ENCODE data around the gene HPSE2.

HPSE2 gene

DNA sequence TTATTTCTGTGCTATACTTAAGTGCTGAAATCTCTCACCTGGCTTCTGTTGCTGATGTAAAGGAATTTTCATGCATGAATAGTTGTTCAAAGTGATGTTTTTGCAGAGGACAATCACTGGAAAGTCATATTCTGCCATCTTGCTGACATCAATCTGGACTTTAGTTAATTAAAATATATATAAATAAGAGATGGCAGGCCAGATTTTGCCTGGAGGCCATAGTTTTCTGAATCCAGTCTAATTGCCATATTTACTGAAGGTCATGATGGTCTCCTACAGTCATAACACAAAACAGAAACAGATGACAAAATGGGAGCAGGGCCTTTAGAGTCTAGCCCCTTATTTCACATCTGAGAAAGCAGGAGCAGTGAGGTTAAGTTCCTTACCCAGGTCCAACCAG lies 228.2 kb downstream of the HPSE2 start:
- Histone ChIP-seq H3K27me3 (ENCODE audit: insufficient read depth, low read length, poor library complexity) (no peaks in the 10 kb centered on the region), H3K79me2 (ENCODE audit: insufficient read depth, low read length) (no peaks in the 10 kb centered on the region), H3K4me2 (ENCODE audit: insufficient read depth, low read length) (no peak overlapping the region), H3K9ac (ENCODE audit: low read depth, low read length) (no peak overlapping the region), H2AFZ (ENCODE audit: low read depth, low read length) (no peak overlapping the region), H3K9me3 (ENCODE audit: insufficient read depth, low read length, severe bottlenecking) (peaks cover 11% of the 10 kb centered on the region), H3K4me3 (ENCODE audit: low read depth in 1 of 2, low read length in 2 of 2) (no peak overlapping the region), H3K27ac (ENCODE audit: low read length) (no peak overlapping the region), H3K36me3 (ENCODE audit: insufficient read depth, low read length) (no peaks in the 10 kb centered on the region), H3K4me1 (ENCODE audit: insufficient read depth, low read length) (no peaks in the 10 kb centered on the region), H4K20me1 (ENCODE audit: insufficient read depth, low read length) (no peaks in the 10 kb centered on the region)
- TF ChIP-seq, protein P1, sequence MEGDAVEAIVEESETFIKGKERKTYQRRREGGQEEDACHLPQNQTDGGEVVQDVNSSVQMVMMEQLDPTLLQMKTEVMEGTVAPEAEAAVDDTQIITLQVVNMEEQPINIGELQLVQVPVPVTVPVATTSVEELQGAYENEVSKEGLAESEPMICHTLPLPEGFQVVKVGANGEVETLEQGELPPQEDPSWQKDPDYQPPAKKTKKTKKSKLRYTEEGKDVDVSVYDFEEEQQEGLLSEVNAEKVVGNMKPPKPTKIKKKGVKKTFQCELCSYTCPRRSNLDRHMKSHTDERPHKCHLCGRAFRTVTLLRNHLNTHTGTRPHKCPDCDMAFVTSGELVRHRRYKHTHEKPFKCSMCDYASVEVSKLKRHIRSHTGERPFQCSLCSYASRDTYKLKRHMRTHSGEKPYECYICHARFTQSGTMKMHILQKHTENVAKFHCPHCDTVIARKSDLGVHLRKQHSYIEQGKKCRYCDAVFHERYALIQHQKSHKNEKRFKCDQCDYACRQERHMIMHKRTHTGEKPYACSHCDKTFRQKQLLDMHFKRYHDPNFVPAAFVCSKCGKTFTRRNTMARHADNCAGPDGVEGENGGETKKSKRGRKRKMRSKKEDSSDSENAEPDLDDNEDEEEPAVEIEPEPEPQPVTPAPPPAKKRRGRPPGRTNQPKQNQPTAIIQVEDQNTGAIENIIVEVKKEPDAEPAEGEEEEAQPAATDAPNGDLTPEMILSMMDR (IDR thresholded peaks at IDR 0.05; ENCODE audit: borderline replicate concordance, extremely low read depth, low read length, poor library complexity, severe bottlenecking) = no peak
- no peak for TF ChIP-seq EZH2 (IDR thresholded peaks at IDR 0.05; ENCODE audit: borderline replicate concordance, low read depth, low read length, severe bottlenecking)
- DNase-seq (no peak), ATAC-seq (ENCODE audit: insufficient read depth, low read depth) (no peak)

DNA sequence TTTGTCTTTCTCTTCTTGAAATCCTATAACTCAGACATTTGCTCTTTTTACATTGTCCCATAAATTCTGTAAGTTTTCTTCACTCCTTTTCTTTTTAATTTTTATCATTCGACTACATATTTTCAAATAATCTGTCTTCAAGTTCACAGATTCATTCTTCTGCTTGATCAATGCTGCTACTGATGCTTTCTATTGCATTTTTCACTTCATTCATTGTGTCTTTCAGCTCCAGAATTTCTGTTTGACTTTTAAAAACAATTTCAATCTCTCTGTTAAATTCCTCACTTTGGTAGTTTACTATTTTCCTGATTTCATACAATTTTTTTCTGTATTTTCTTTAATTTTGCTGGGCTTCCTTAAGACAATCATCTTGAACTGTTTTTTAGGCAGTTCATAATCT lies 230.4 kb downstream of the HPSE2 start:
- DNase-seq = no peak
- Histone ChIP-seq H4K20me1 (ENCODE audit: insufficient read depth, low read length) (no peaks in the 10 kb centered on the region), H3K4me3 (ENCODE audit: low read depth in 1 of 2, low read length in 2 of 2) (no peak overlapping the region), H3K27ac (ENCODE audit: low read length) (no peak overlapping the region), H3K9ac (ENCODE audit: low read depth, low read length) (no peak overlapping the region), H3K36me3 (ENCODE audit: insufficient read depth, low read length) (no peaks in the 10 kb centered on the region), H3K27me3 (ENCODE audit: insufficient read depth, low read length, poor library complexity) (no peaks in the 10 kb centered on the region), H3K4me1 (ENCODE audit: insufficient read depth, low read length) (no peaks in the 10 kb centered on the region), H3K4me2 (ENCODE audit: insufficient read depth, low read length) (no peak overlapping the region), H2AFZ (ENCODE audit: low read depth, low read length) (no peak overlapping the region), H3K79me2 (ENCODE audit: insufficient read depth, low read length) (no peaks in the 10 kb centered on the region), H3K9me3 (ENCODE audit: insufficient read depth, low read length, severe bottlenecking) (peaks cover 11% of the 10 kb centered on the region)
- no peak for ATAC-seq (ENCODE audit: insufficient read depth, low read depth)
- TF ChIP-seq EZH2 (IDR thresholded peaks at IDR 0.05; ENCODE audit: borderline replicate concordance, low read depth, low read length, severe bottlenecking) = no peak
- TF ChIP-seq, protein P1 (IDR thresholded peaks at IDR 0.05; ENCODE audit: borderline replicate concordance, extremely low read depth, low read length, poor library complexity, severe bottlenecking) = no peak

DNA sequence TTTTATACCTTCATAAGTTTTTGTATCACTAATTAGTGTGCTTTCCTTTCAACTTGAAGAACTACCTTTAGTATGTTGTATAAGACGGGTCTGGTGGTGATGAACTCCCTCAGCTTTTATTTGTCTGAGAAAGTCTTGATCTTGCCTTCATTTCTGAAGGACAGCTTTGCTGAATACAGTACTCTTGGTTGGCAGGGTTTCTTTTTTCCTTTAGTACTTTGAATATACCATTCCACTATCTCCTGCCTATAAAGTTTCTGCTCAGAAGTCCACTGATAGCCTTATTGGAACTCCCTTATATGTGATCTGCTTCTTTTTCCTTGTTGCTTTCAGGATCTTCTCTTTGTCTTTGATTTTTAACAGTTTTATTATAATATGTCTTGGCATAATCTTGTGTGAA lies 230.9 kb downstream of the HPSE2 start:
- Histone ChIP-seq H3K36me3 (ENCODE audit: insufficient read depth, low read length) (no peaks in the 10 kb centered on the region), H4K20me1 (ENCODE audit: insufficient read depth, low read length) (no peaks in the 10 kb centered on the region), H3K4me2 (ENCODE audit: insufficient read depth, low read length) (no peak overlapping the region), H3K27me3 (ENCODE audit: insufficient read depth, low read length, poor library complexity) (no peaks in the 10 kb centered on the region), H2AFZ (ENCODE audit: low read depth, low read length) (no peak overlapping the region), H3K27ac (ENCODE audit: low read length) (no peak overlapping the region), H3K9me3 (ENCODE audit: insufficient read depth, low read length, severe bottlenecking) (peaks cover 11% of the 10 kb centered on the region), H3K9ac (ENCODE audit: low read depth, low read length) (no peak overlapping the region), H3K4me3 (ENCODE audit: low read depth in 1 of 2, low read length in 2 of 2) (no peak overlapping the region), H3K4me1 (ENCODE audit: insufficient read depth, low read length) (no peaks in the 10 kb centered on the region), H3K79me2 (ENCODE audit: insufficient read depth, low read length) (no peaks in the 10 kb centered on the region)
- DNase-seq (no peak), ATAC-seq (ENCODE audit: insufficient read depth, low read depth) (no peak)
- TF ChIP-seq, protein P1 (IDR thresholded peaks at IDR 0.05; ENCODE audit: borderline replicate concordance, extremely low read depth, low read length, poor library complexity, severe bottlenecking) = no peak
- TF ChIP-seq EZH2 (IDR thresholded peaks at IDR 0.05; ENCODE audit: borderline replicate concordance, low read depth, low read length, severe bottlenecking) = no peak

DNA sequence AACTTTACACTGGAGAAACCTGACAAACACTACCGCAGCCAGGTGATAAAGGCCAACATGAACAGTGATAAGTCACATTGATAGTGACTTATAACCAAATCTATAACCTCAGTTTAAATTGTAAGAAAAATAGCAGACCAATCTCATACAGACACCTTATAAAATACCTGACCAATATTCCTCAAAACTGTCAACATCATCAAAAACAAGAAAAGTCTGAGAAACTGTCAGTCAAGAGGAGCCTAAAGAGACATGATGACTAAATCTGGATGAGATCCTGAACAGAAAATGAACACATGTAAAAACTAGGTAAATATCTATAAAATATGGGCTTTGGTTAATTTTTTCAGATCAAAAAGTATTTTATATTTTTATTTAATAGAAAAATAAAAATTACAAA lies 233.3 kb downstream of the HPSE2 start:
- H3K4me3 ChIP-seq (ENCODE audit: low read depth in 1 of 2, low read length in 2 of 2) = no peak overlapping the region
- TF ChIP-seq EZH2 (IDR thresholded peaks at IDR 0.05; ENCODE audit: borderline replicate concordance, low read depth, low read length, severe bottlenecking) = no peak
- TF ChIP-seq, protein P1 (IDR thresholded peaks at IDR 0.05; ENCODE audit: borderline replicate concordance, extremely low read depth, low read length, poor library complexity, severe bottlenecking) = no peak

More for the DNA sequence above, 233.3 kb downstream of the HPSE2 start:
- Histone ChIP-seq H3K9ac (ENCODE audit: low read depth, low read length) (no peak overlapping the region), H3K79me2 (ENCODE audit: insufficient read depth, low read length) (no peaks in the 10 kb centered on the region), H3K4me1 (ENCODE audit: insufficient read depth, low read length) (no peaks in the 10 kb centered on the region), H3K9me3 (ENCODE audit: insufficient read depth, low read length, severe bottlenecking) (peaks cover 11% of the 10 kb centered on the region), H3K27me3 (ENCODE audit: insufficient read depth, low read length, poor library complexity) (no peaks in the 10 kb centered on the region), H3K27ac (ENCODE audit: low read length) (no peak overlapping the region), H3K4me2 (ENCODE audit: insufficient read depth, low read length) (no peak overlapping the region), H2AFZ (ENCODE audit: low read depth, low read length) (no peak overlapping the region), H4K20me1 (ENCODE audit: insufficient read depth, low read length) (no peaks in the 10 kb centered on the region), H3K36me3 (ENCODE audit: insufficient read depth, low read length) (no peaks in the 10 kb centered on the region)
- ATAC-seq (ENCODE audit: insufficient read depth, low read depth) (no peak), DNase-seq (no peak)

Measured in DND-41 (cell line).